Lower leg skin (tissue), 4 donors: ENCODE data around the gene CA7. TPM values are rescaled to one million over a fixed set of nuclear protein-coding genes. Genes with fewer than 3 reads are reported as not detected.

Experiments
- DNase-seq, 2 donors: peaks; one replicate each; pipeline ENCODE4 v3.0.0-alpha.2; 2019; ENCODE audit warnings: low spot score in 2 of 2
- H3K4me3 ChIP-seq: fragments of 200-600 bp; sonication (generic); 2 replicates; pipeline ENCODE4 v1.5.1; 2017; ENCODE audit warnings: mild to moderate bottlenecking, low read depth; ENCODE audit not compliant: poor library complexity, severe bottlenecking
- CTCF ChIP-seq, 3 donors: fragments of 450-650 bp; IDR thresholded peaks; one replicate each; pipeline ENCODE4 v1.5.1; 2016; ENCODE audit warnings: antibody characterized with exemption in 3 of 3, mild to moderate bottlenecking in 3 of 3, moderate library complexity in 2 of 3
- POLR2A ChIP-seq, 2 donors: fragments of 450-650 bp; IDR thresholded peaks; one replicate each; pipeline ENCODE4 v1.6.1; 2016 to 2017; ENCODE audit warnings: antibody characterized with exemption in 2 of 2, mild to moderate bottlenecking in 1 of 2, moderate library complexity in 1 of 2
- WGBS, 2 donors: methylation state at CpG; one replicate each; pipeline ENCODE4 v1.1.5; 2018; 5-methylcytosine and 5-hydroxymethylcytosine counted together
- intact Hi-C: fragments of 100-400 bp; cut with DNase I; formaldehyde crosslinking; loops from one replicate; pipeline ENCODE4 v1.15.0; 2023; ENCODE audit warnings: low total_unique reads
- total RNA-seq, 4 donors: library from RNA; depleted of rRNA; stranded (reverse); fragments of >200 nt; gene quantifications; one replicate each; pipeline ENCODE4 v1.1.0, GENCODE V29; 2016

The CA7 gene
- total RNA-seq, 4 donors from 2014 or later: not detected

DNA sequence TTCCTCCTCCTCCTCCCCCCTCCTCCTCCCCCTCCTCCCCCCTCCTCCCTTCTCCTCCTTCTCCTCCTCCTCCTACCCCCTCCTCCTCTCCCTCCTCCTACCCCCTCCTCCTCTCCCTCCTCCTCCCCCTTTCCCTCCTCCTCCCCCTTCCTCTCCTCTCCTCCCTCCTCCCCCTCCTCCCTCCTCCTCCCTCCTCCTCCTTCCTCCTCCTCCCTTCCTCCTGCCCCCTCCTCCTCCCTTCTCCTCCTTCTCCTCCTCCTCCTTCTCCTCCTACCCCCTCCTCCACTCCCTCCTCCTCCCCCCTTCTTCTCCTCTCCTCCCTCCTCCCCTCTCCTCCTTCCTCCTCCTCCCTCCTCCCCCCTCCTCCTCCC, 29.5 kb downstream of the CA7 start:
- no peak overlapping the region for H3K4me3 ChIP-seq
- no peak for DNase-seq
- TF ChIP-seq POLR2A (IDR thresholded peaks at IDR 0.05): no peak
- TF ChIP-seq CTCF (IDR thresholded peaks at IDR 0.05): no peak
- intact Hi-C loops: no loop called here

DNA sequence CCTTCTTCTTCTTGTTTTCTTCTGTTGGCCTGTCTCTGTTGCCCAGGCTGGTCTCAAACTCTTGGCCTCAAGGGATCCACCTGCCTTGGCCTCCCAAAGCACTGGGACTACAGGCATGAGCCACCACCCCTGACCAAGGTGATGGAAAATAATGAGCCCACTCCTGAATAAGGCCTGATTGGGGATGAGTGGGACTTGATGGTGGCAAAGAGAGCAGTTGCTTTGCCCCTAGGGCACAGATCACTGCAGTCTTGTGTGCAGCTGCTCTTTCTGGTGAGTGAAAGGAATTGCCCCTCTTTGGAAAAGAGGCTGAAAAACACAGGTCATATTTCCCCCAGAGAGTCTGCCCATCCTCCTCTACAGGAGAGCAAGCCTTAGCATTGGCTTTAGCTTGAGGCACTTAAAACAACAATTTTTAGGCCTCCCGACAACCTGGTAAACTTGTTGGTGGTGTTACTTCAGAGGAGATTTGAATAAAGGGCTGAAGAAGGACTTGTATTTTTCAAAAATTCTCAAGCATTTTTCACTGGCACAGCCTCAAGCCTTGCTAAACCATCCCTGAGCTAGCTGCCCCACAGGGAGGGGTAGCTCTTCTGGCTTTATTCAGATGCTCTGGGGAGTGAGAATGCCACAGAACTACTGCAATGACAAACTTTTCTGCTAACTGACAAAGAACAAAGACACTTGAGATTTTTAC, 30.0 kb downstream of the CA7 start:
- WGBS, 2 donors: 38 to 59% methylated on average over 1 of the region's 1 CpG
- no peak for DNase-seq
- TF ChIP-seq POLR2A (IDR thresholded peaks at IDR 0.05) (no peak), CTCF (IDR thresholded peaks at IDR 0.05) (no peak)
- intact Hi-C loops: no loop called here
- H3K4me3 ChIP-seq: no peak overlapping the region

DNA sequence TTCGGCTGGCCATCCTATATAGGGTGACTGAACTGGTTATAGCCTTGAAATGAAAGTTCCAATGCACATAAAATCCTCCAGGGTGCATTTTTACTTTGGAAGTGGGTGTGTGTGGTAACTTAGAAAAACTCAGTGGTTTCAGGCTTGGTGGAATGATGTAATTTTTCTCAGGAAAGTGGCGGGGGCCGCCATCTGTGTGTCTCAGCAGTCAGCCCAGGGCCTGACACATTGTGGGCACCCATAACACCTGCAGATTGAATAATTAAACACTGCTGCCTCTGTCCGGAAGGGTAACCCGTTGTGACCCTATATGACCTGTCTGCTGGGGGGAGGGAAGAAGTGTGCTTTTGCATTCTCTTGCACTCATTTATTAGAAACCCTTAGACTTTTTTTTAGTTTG, 33.9 kb downstream of the CA7 start:
- intact Hi-C loops: no loop called here
- no peak overlapping the region for H3K4me3 ChIP-seq
- no peak for TF ChIP-seq CTCF (IDR thresholded peaks at IDR 0.05)
- TF ChIP-seq POLR2A (IDR thresholded peaks at IDR 0.05): no peak
- DNase-seq: no peak
- 61 to 65% methylated on average over 5 of the region's 5 CpGs for WGBS, 2 donors

GRCh38 chr16:66880288-66881013, 36.2 kb downstream of the CA7 start, which contains the start of gene PDP2:
Gene PDP2 (plus strand): TSS chr16:66880515. CDS start chr16:66884285, 3,770 bp downstream.
- WGBS, 2 donors: 0 to 1% methylated on average over 52 to 53 of the region's 58 CpGs
- DNase-seq: peak; percentile 95 to 99
- TF ChIP-seq POLR2A (IDR thresholded peaks at IDR 0.05) (no peak), CTCF (IDR thresholded peaks at IDR 0.05) (no peak)
- intact Hi-C loops: no loop called here
- H3K4me3 ChIP-seq: peak within 1 kb of the TSS; percentile 67

GRCh38 chr16:66881014-66881417, 36.8 kb downstream of the CA7 start:
- no peak for DNase-seq
- TF ChIP-seq POLR2A (IDR thresholded peaks at IDR 0.05): no peak
- TF ChIP-seq CTCF (IDR thresholded peaks at IDR 0.05): no peak
- intact Hi-C loops: no loop called here
- 3 to 5% methylated on average over 18 to 20 of the region's 23 CpGs for WGBS, 2 donors
- H3K4me3 ChIP-seq: peak overlapping the region; percentile 67
